Caco-2 (cell line): ENCODE measurements around the gene C19orf25. TPM values are rescaled to one million over a fixed set of nuclear protein-coding genes. Genes with fewer than 3 reads are reported as not detected.

Experiments
- BruUV-seq: library from RNA; stranded (reverse); fragments of 400-500 nt; replicated peaks from 2 replicates; lab custom pipeline; 2021; lab: Mats Ljungman, UMichigan
- CTCF ChIA-PET: fragments of 300-600 bp; sonication (Branson Sonifier 250); formaldehyde crosslinking; loops from one replicate; lab custom pipeline; 2022; ENCODE audit warnings: antibody characterized with exemption; lab: Charles Lee
- POLR2A ChIA-PET: fragments of 300-600 bp; sonication (Branson Sonifier 250); formaldehyde crosslinking; loops from one replicate; lab custom pipeline; 2022; ENCODE audit warnings: antibody characterized with exemption; lab: Charles Lee
- DNase-seq, 2 experiments: peaks; one replicate each; pipeline versions ENCODE4 v3.0.0 to v3.0.0-alpha.2; 2020 to 2022
- H3K27me3 ChIP-seq: replicated peaks from 2 replicates; pipeline ENCODE4 v1.6.0; 2011; ENCODE audit warnings: low read length; ENCODE audit not compliant: control insufficient read depth, insufficient read depth
- H3K36me3 ChIP-seq: 2 replicates; pipeline ENCODE4 v1.5.1; 2011; ENCODE audit warnings: low read length; ENCODE audit not compliant: control insufficient read depth, insufficient read depth
- H3K4me1 ChIP-seq: fragments of 250-450 bp; sonication (Bioruptor Pico); 2 replicates; pipeline ENCODE4 v1.5.1; 2020; ENCODE audit warnings: mild to moderate bottlenecking
- H3K4me3 ChIP-seq: 2 replicates; pipeline ENCODE4 v1.5.1; 2011; ENCODE audit warnings: low read depth, mild to moderate bottlenecking, control low read depth, low read length
- H3K9me3 ChIP-seq: fragments of 250-450 bp; sonication (Bioruptor Pico); 2 replicates; pipeline ENCODE4 v1.5.1; 2020; ENCODE audit warnings: mild to moderate bottlenecking, moderate library complexity
- H3K27ac Mint-ChIP-seq: one replicate; pipeline ENCODE4 v1.8.0; 2022; ENCODE audit warnings: mixed read lengths; ENCODE audit not compliant: unreplicated experiment
- H3K27me3 Mint-ChIP-seq: one replicate; pipeline ENCODE4 v1.8.0; 2022; ENCODE audit warnings: mixed read lengths; ENCODE audit not compliant: insufficient read depth, unreplicated experiment
- H3K36me3 Mint-ChIP-seq: one replicate; pipeline ENCODE4 v1.8.0; 2022; ENCODE audit warnings: mild to moderate bottlenecking, mixed read lengths; ENCODE audit not compliant: insufficient read depth, unreplicated experiment
- H3K4me1 Mint-ChIP-seq: one replicate; pipeline ENCODE4 v1.8.0; 2022; ENCODE audit warnings: low read depth, mixed read lengths; ENCODE audit not compliant: unreplicated experiment
- H3K4me3 Mint-ChIP-seq: one replicate; pipeline ENCODE4 v1.8.0; 2022; ENCODE audit warnings: mild to moderate bottlenecking, moderate library complexity, mixed read lengths; ENCODE audit not compliant: unreplicated experiment
- H3K9me3 Mint-ChIP-seq: one replicate; pipeline ENCODE4 v1.8.0; 2022; ENCODE audit warnings: mixed read lengths; ENCODE audit not compliant: unreplicated experiment
- intact Hi-C: fragments of 100-400 bp; cut with micrococcal nuclease; formaldehyde crosslinking; loops from one replicate; pipeline ENCODE4 v1.10.0; 2022; ENCODE audit not compliant: unreplicated experiment
- total RNA-seq: library from RNA; stranded (reverse); gene quantifications from 2 replicates; pipeline ENCODE4 v1.2.3, GENCODE V29; 2022
- TF ChIP-seq, protein P1 (sequence below), 2 experiments: fragments of 200-600 bp in 1 of 2; IDR thresholded peaks; 1 replicate in 1 of 2; 2 replicates in 1 of 2; pipeline versions ENCODE4 v1.5.1 to v1.8.0; 2011 to 2022; ENCODE audit warnings: antibody characterized with exemption in 1 of 2, control low read depth in 1 of 2, inconsistent platforms in 1 of 2, low read depth in 1 of 2, low read length in 1 of 2, mild to moderate bottlenecking in 1 of 2, moderate library complexity in 1 of 2; ENCODE audit not compliant: insufficient read depth in 1 of 2, severe bottlenecking in 1 of 2, unreplicated experiment in 1 of 2

C19orf25 gene
- total RNA-seq, 1 experiment from 2014 or later, result 41.9 TPM

DNA sequence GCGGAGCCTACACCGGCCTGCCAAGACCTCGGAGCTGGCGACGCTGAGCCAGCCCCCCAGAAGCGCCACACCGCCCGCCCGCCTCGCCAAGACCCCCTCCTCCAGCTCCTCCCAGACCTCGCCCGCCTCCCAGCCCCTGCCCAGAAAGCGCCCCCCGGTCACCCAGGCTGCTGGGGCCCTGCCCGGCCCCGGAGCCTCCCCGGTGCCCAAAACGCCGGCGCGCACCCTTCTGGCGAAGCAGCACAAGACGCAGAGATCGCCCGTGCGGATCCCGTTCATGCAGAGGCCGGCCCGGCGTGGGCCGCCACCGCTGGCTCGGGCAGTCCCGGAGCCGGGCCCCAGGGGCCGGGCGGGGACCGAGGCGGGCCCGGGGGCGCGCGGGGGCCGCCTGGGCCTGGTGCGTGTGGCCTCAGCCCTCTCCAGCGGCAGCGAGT, 10.2 kb downstream of the C19orf25 start:
- no peaks in the 10 kb centered on the region for H3K27me3 Mint-ChIP-seq
- H3K9me3 Mint-ChIP-seq, result no peaks in the 10 kb centered on the region
- H3K4me3 ChIP-seq, result peak overlapping the region; percentile 65

DNA sequence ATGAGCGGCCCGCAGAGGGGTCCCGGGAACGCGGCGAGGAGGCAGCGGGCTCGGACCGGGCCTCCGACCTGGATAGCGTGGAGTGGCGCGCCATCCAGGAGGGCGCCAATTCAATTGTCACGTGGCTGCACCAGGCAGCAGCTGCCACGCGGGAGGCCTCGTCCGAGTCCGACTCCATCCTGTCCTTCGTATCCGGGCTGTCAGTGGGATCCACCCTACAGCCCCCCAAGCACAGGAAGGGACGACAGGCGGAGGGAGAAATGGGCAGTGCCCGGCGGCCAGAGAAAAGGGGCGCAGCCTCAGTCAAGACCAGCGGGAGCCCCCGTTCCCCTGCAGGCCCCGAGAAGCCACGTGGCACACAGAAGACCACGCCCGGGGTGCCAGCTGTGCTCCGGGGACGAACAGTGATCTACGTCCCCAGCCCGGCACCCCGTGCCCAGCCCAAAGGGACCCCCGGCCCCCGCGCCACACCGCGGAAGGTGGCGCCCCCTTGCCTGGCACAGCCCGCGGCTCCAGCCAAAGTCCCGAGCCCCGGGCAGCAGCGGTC, 10.7 kb downstream of the C19orf25 start:
- TF ChIP-seq, protein P1, sequence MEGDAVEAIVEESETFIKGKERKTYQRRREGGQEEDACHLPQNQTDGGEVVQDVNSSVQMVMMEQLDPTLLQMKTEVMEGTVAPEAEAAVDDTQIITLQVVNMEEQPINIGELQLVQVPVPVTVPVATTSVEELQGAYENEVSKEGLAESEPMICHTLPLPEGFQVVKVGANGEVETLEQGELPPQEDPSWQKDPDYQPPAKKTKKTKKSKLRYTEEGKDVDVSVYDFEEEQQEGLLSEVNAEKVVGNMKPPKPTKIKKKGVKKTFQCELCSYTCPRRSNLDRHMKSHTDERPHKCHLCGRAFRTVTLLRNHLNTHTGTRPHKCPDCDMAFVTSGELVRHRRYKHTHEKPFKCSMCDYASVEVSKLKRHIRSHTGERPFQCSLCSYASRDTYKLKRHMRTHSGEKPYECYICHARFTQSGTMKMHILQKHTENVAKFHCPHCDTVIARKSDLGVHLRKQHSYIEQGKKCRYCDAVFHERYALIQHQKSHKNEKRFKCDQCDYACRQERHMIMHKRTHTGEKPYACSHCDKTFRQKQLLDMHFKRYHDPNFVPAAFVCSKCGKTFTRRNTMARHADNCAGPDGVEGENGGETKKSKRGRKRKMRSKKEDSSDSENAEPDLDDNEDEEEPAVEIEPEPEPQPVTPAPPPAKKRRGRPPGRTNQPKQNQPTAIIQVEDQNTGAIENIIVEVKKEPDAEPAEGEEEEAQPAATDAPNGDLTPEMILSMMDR (IDR thresholded peaks at IDR 0.05; ENCODE audit: insufficient read depth in 1 of 2, low read depth in 1 of 2, low read length in 1 of 2, severe bottlenecking in 1 of 2, unreplicated experiment in 1 of 2), result no peak
- H3K4me3 Mint-ChIP-seq, result peak overlapping the region; percentile 63
- intact Hi-C loops, result no loop called here
- ChIA-PET CTCF (no interaction called here), POLR2A (no interaction called here)
- Histone ChIP-seq H3K27me3 (no peaks in the 10 kb centered on the region), H3K4me1 (peaks cover 15% of the 10 kb centered on the region), H3K9me3 (no peaks in the 10 kb centered on the region), H3K4me3 (peak overlapping the region; percentile 65), H3K36me3 (no peaks in the 10 kb centered on the region)
- no peaks in the 10 kb centered on the region for H3K27me3 Mint-ChIP-seq
- no peaks in the 10 kb centered on the region for H3K9me3 Mint-ChIP-seq
- BruUV-seq, result no TSS peak
- no peak overlapping the region for H3K27ac Mint-ChIP-seq
- no peak for DNase-seq
- peaks cover 37% of the 10 kb centered on the region for H3K36me3 Mint-ChIP-seq
- H3K4me1 Mint-ChIP-seq, result peaks cover 4% of the 10 kb centered on the region

More for the DNA sequence above, 10.2 kb downstream of the C19orf25 start:
- peaks cover 15% of the 10 kb centered on the region for H3K4me1 ChIP-seq
- no peak overlapping the region for H3K27ac Mint-ChIP-seq
- H3K36me3 Mint-ChIP-seq, result peaks cover 42% of the 10 kb centered on the region
- intact Hi-C loops, result no loop called here
- H3K27me3 ChIP-seq, result no peaks in the 10 kb centered on the region
- TF ChIP-seq, protein P1 (IDR thresholded peaks at IDR 0.05; ENCODE audit: insufficient read depth in 1 of 2, low read depth in 1 of 2, low read length in 1 of 2, severe bottlenecking in 1 of 2, unreplicated experiment in 1 of 2), result peak in 1 of 2 experiments; percentile 35
- H3K4me1 Mint-ChIP-seq, result peaks cover 4% of the 10 kb centered on the region
- no peaks in the 10 kb centered on the region for H3K9me3 ChIP-seq
- no peaks in the 10 kb centered on the region for H3K36me3 ChIP-seq
- peak overlapping the region; percentile 63 for H3K4me3 Mint-ChIP-seq
- POLR2A ChIA-PET, result no interaction called here
- CTCF ChIA-PET, result interaction anchor here (1.0 kb wide), 1 partner anchor 31 kb away, joined by 3 read pairs; no protein-coding TSS in a partner anchor
- BruUV-seq, result no TSS peak
- DNase-seq, result peak in 1 of 2 experiments; percentile 76

DNA sequence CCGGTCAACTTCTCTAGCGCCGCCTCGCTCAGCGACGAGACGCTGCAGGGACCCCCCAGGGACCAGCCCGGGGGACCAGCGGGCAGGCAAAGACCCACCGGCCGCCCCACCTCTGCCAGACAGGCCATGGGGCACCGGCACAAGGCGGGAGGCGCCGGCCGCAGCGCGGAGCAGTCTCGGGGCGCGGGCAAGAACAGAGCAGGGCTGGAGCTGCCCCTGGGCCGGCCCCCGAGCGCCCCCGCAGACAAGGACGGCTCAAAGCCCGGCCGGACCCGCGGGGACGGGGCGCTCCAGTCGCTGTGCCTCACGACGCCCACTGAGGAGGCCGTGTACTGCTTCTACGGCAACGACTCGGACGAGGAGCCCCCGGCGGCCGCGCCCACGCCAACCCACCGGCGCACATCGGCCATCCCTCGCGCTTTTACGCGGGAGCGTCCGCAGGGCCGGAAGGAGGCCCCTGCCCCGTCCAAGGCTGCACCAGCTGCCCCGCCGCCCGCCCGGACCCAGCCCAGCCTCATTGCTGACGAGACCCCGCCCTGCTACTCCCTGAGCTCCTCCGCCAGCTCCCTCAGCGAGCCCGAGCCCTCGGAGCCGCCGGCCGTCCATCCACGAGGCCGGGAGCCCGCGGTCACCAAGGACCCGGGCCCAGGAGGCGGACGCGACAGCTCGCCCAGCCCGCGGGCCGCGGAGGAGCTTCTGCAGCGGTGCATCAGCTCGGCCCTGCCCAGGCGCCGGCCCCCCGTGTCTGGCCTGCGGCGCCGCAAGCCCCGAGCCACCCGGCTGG, 11.3 kb downstream of the C19orf25 start:
- H3K27me3 Mint-ChIP-seq, result no peaks in the 10 kb centered on the region
- TF ChIP-seq, protein P1 (IDR thresholded peaks at IDR 0.05; ENCODE audit: insufficient read depth in 1 of 2, low read depth in 1 of 2, low read length in 1 of 2, severe bottlenecking in 1 of 2, unreplicated experiment in 1 of 2), result no peak
- CTCF ChIA-PET, result no interaction called here

More for the DNA sequence above, 11.3 kb downstream of the C19orf25 start:
- Histone ChIP-seq H3K27me3 (no peaks in the 10 kb centered on the region), H3K4me1 (peaks cover 15% of the 10 kb centered on the region; the same call in 1 of the 2 replicates), H3K36me3 (no peaks in the 10 kb centered on the region), H3K4me3 (peak overlapping the region; percentile 65), H3K9me3 (no peaks in the 10 kb centered on the region)
- POLR2A ChIA-PET, result no interaction called here
- Mint-ChIP-seq H3K36me3 (peaks cover 30% of the 10 kb centered on the region), H3K4me1 (peaks cover 4% of the 10 kb centered on the region), H3K4me3 (peak overlapping the region; percentile 63), H3K27ac (no peak overlapping the region), H3K9me3 (no peaks in the 10 kb centered on the region)
- no peak for DNase-seq
- intact Hi-C loops, result no loop called here
- no TSS peak for BruUV-seq
